HTERT RPE-1 (cell line): Measurements from ENCODE around the gene PCDHGA1.
"Not testable (repeated sequence)": the region's sequence is repeated elsewhere in the genome, so short reads cannot be mapped to it uniquely, and the experiment has no call there.

Experiments
- in situ Hi-C: fragments of 300-500 bp; cut with MboI; formaldehyde crosslinking; loops from 4 replicates; pipeline ENCODE4 v1.14.3; 2020; ENCODE audit warnings: low sequenced_read_pairs

The PCDHGA1 gene

DNA sequence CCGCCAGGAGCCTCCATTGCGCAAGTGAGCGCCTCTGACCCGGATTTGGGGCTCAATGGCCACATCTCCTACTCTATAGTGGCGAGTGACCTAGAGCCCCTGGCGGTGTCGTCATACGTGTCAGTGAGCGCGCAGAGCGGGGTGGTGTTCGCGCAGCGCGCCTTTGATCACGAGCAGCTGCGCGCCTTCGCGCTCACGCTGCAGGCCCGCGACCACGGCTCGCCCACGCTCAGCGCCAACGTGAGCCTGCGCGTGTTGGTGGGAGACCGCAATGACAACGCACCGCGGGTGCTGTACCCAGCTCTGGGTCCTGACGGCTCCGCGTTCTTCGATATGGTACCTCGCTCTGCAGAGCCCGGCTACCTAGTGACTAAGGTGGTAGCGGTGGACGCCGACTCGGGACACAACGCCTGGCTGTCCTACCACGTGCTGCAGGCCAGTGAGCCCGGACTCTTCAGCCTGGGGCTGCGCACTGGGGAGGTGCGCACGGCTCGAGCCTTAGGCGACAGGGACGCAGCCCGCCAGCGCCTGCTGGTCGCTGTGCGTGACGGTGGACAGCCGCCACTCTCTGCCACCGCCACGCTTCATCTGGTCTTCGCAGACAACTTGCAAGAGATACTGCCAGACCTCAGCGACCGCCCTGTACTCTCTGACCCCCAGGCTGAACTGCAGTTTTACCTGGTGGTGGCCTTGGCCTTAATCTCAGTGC is 79.4 kb downstream of the PCDHGA1 start:
- in situ Hi-C loops = no loop called here

DNA sequence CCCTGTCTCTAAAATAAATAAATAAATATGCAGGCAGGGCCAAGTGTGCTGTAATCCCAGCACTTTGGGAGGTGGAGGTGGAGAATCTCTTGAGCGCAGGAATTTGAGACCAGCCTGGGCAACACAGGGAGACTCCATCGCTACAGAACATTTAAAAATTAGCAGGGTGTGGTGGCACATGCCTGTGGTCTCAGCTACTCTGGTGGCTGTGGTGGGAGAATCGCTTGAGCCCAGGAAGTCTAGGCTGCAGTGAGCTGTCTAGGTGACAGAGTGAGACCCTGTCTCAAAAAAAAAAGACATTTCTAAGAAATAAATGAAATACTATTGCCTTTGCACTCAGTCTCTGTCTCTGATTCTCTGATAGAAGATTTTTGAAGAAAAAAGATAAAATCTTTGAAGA is 81.3 kb downstream of the PCDHGA1 start:
- in situ Hi-C loops = no loop called here

DNA sequence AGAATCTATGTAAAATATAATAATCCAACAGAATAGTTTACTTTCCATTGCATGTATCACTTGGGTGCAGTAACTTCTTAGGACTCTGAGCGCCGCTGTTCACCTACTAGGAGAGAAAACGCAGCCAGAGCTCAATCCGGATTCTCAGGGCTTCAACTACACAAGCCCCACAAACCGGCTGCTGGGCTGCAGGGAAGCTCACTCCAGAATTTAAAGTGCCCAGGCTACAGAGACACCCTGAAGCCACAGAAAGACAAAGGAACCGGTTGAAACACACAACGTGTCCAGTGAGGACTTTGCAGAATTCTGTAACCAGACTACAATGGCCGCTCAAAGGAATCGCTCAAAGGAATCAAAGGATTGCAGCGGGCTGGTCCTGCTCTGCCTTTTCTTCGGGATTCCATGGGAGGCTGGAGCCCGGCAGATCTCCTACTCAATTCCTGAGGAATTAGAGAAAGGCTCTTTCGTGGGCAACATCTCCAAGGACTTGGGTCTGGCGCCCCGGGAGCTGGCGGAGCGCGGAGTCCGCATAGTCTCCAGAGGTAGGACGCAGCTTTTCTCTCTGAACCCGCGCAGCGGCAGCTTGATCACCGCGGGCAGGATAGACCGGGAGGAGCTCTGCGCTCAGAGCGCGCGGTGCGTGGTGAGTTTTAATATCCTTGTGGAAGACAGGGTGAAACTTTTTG is 82.7 kb downstream of the PCDHGA1 start, which contains the start of gene PCDHGA10:
Gene PCDHGA10 (plus strand): TSS at position 134 of the 686 bp plus-strand sequence. CDS start 189 bp downstream, at position 323.
- in situ Hi-C loops = no loop called here

DNA sequence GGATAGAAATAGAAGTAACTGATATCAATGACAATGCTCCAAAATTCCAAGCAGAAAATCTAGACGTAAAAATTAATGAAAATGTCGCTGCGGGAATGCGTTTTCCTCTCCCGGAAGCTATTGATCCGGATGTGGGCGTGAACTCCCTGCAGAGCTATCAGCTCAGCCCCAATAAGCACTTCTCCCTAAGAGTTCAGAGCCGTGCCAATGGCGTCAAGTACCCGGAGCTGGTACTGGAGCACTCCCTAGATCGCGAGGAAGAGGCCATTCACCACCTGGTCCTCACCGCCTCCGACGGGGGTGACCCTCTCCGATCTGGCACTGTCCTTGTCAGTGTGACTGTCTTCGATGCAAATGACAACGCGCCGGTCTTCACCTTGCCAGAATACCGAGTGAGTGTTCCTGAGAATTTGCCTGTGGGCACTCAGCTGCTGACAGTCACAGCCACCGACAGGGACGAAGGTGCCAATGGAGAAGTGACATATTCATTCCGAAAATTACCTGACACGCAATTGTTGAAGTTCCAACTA is 83.3 kb downstream of the PCDHGA1 start:
- in situ Hi-C loops = no loop called here

DNA sequence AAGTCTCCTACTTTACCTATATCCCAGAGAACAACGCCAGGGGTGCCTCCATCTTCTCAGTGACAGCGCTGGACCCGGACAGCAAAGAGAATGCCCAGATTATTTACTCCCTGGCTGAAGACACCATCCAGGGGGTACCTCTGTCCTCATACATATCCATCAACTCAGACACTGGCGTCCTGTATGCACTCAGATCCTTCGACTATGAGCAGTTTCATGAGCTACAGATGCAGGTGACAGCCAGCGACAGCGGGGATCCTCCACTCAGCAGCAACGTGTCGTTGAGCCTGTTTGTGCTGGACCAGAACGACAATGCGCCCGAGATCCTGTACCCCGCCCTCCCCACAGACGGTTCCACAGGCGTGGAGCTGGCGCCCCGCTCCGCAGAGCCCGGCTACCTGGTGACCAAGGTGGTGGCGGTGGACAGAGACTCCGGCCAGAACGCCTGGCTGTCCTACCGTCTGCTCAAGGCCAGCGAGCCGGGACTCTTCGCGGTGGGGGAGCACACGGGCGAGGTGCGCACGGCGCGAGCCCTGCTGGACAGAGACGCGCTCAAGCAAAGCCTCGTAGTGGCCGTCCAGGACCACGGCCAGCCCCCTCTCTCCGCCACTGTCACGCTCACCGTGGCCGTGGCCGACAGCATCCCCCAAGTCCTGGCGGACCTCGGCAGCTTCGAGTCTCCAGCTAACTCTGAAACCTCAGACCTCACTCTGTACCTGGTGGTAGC is 84.4 kb downstream of the PCDHGA1 start:
- in situ Hi-C loops = not testable (repeated sequence)

DNA sequence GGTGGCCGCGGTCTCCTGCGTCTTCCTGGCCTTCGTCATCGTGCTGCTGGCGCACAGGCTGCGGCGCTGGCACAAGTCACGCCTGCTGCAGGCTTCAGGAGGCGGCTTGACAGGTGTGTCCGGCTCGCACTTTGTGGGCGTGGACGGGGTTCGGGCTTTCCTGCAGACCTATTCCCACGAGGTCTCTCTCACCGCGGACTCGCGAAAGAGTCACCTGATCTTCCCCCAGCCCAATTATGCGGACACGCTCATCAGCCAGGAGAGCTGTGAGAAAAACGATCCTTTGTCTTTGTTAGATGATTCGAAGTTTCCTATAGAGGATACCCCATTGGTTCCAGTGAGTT is 84.9 kb downstream of the PCDHGA1 start:
- in situ Hi-C loops = not testable (repeated sequence)

DNA sequence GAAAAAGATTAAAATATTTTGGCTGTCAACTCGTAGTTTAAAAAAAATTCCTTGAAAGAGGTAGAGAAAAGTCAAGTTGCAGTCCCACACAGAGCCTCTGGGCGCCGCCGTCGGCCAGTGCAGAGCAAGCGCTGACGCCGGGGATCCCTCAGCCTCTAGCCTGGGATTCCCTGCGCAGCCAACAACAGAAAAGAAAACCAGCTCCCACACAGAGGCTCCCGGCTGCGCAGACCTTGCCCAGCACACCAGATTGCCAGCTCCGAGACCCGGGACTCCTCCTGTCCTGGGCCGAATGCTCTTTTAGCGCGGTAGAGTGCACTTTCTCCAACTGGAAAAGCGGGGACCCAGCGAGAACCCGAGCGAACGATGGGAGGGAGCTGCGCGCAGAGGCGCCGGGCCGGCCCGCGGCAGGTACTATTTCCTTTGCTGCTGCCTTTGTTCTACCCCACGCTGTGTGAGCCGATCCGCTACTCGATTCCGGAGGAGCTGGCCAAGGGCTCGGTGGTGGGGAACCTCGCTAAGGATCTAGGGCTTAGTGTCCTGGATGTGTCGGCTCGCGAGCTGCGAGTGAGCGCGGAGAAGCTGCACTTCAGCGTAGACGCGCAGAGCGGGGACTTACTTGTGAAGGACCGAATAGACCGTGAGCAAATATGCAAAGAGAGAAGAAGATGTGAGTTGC is 87.3 kb downstream of the PCDHGA1 start, which contains the start of gene PCDHGB7:
Gene PCDHGB7 (plus strand): TSS at position 184 of the 679 bp plus-strand sequence. CDS start 183 bp downstream, at position 367.
- in situ Hi-C loops = not testable (repeated sequence)

DNA sequence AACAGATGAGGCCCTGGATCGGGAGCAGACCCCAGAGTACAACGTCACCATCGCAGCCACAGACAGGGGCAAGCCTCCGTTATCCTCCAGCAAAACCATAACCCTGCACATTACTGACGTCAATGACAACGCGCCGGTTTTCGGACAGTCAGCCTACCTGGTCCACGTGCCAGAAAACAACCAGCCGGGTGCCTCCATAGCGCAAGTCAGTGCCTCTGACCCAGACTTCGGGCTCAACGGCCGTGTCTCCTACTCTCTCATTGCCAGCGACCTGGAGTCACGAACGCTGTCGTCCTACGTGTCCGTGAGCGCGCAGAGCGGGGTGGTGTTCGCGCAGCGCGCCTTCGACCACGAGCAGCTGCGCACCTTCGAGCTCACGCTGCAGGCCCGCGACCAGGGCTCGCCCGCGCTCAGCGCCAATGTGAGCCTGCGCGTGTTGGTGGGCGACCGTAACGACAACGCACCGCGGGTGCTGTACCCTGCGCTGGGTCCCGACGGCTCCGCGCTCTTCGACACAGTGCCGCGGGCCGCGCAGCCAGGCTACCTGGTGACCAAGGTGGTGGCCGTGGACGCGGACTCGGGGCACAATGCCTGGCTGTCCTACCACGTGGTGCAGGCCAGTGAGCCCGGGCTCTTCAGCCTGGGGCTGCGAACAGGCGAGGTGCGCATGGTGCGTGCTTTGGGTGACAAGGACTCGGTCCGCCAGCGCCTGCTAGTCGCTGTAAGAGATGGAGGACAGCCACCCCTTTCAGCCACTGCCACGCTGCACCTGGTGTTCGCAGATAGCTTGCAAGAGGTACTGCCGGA is 89.0 kb downstream of the PCDHGA1 start:
- in situ Hi-C loops = no loop called here

DNA sequence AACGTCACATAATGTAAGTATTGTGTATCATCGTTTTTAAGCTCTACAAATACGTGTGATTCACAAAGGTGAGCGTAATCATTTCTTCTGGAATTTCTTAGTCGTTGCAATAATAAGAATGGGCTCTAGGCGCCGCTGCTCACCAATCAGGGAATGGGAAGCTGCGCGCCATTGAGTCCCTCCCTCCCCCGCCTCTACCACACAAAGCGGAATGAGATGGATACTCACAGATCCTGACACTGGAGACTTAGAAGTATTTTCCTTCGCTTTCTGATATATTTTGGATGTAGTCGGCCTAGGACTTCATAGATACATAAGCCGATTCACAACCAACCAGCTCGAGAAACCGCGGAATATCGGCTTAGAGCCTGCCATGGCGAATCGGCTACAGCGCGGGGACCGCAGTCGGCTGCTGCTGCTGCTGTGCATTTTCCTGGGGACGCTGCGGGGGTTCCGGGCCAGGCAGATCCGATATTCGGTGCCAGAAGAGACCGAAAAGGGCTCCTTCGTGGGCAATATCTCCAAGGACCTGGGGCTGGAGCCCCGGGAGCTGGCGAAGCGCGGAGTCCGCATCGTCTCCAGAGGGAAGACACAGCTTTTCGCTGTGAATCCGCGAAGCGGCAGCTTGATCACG is 90.7 kb downstream of the PCDHGA1 start, which contains the start of gene PCDHGA11:
Gene PCDHGA11 (plus strand): TSS at position 197 of the 634 bp plus-strand sequence. CDS start 177 bp downstream, at position 374.
- in situ Hi-C loops = no loop called here

DNA sequence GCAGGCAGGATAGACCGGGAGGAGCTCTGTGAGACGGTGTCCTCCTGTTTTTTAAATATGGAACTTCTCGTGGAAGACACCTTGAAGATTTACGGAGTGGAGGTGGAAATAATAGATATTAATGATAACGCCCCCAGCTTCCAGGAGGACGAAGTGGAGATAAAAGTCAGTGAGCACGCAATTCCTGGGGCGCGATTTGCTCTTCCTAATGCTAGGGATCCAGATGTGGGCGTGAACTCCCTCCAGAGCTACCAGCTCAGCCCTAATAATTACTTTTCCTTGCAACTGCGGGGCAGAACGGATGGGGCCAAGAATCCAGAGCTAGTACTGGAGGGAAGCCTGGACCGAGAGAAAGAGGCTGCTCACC is 91.2 kb downstream of the PCDHGA1 start:
- in situ Hi-C loops = no loop called here

DNA sequence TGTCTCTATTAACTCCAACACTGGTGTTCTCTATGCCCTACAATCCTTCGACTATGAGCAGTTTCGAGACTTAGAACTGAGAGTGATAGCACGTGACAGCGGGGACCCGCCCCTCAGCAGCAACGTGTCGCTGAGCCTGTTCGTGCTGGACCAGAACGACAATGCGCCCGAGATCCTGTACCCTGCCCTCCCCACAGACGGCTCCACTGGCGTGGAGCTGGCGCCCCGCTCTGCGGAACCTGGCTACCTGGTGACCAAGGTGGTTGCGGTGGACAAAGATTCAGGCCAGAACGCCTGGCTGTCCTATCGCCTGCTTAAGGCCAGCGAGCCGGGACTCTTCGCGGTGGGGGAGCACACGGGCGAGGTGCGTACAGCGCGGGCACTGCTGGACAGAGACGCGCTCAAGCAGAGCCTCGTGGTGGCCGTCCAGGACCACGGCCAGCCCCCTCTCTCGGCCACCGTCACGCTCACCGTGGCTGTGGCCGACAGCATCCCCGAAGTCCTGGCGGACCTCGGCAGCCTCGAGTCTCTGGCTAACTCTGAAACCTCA is 92.5 kb downstream of the PCDHGA1 start:
- in situ Hi-C loops = no loop called here

DNA sequence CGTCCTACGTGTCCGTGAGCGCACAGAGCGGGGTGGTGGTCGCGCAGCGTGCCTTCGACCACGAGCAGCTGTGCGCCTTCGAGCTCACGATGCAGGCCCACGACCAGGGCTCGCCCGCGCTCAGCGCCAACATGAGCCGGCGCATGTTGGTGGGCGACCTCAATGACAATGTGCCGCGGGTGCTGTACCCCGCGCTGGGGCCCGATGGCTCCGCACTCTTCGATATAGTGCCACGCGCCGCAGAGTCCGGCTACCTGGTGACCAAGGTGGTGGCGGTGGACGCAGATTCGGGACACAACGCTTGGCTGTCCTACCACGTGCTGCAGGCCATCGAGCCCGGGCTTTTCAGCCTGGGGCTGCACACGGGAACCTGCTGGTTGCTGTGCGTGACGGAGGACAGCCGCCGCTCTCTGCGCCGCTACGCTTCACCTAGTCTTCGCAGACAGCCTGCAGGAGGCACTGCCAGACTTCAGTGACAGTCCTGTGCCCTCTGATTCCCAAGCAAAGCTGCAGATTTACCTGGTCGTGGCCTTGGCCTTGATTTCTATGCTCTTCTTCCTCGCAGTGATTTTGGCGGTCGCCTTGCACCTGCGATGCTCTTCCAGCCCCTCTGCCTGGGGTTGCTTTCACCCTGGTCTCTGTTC is 97.6 kb downstream of the PCDHGA1 start:
- in situ Hi-C loops = no loop called here

DNA sequence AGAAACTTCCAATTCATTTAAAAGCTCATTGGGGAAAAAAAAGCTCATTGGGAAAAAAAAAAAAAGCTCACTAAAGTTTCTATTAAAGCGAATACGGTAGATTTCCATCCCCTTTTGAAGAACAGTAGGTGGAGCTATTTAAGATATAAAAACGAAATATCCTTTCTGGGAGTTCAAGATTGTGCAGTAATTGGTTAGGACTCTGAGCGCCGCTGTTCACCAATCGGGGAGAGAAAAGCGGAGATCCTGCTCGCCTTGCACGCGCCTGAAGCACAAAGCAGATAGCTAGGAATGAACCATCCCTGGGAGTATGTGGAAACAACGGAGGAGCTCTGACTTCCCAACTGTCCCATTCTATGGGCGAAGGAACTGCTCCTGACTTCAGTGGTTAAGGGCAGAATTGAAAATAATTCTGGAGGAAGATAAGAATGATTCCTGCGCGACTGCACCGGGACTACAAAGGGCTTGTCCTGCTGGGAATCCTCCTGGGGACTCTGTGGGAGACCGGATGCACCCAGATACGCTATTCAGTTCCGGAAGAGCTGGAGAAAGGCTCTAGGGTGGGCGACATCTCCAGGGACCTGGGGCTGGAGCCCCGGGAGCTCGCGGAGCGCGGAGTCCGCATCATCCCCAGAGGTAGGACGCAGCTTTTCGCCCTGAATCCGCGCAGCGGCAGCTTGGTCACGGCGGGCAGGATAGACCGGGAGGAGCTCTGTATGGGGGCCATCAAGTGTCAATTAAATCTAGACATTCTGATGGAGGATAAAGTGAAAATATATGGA is 100.2 kb downstream of the PCDHGA1 start, which contains the start of gene PCDHGA12:
Gene PCDHGA12 (plus strand): TSS at position 176 of the 782 bp plus-strand sequence. CDS start 253 bp downstream, at position 429.
- in situ Hi-C loops = no loop called here

DNA sequence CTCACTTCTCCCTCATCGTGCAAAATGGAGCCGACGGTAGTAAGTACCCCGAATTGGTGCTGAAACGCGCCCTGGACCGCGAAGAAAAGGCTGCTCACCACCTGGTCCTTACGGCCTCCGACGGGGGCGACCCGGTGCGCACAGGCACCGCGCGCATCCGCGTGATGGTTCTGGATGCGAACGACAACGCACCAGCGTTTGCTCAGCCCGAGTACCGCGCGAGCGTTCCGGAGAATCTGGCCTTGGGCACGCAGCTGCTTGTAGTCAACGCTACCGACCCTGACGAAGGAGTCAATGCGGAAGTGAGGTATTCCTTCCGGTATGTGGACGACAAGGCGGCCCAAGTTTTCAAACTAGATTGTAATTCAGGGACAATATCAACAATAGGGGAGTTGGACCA is 101.0 kb downstream of the PCDHGA1 start:
- in situ Hi-C loops = no loop called here

DNA sequence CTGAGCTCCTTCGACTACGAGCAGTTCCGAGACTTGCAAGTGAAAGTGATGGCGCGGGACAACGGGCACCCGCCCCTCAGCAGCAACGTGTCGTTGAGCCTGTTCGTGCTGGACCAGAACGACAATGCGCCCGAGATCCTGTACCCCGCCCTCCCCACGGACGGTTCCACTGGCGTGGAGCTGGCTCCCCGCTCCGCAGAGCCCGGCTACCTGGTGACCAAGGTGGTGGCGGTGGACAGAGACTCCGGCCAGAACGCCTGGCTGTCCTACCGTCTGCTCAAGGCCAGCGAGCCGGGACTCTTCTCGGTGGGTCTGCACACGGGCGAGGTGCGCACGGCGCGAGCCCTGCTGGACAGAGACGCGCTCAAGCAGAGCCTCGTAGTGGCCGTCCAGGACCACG is 102.0 kb downstream of the PCDHGA1 start:
- in situ Hi-C loops = not testable (repeated sequence)

DNA sequence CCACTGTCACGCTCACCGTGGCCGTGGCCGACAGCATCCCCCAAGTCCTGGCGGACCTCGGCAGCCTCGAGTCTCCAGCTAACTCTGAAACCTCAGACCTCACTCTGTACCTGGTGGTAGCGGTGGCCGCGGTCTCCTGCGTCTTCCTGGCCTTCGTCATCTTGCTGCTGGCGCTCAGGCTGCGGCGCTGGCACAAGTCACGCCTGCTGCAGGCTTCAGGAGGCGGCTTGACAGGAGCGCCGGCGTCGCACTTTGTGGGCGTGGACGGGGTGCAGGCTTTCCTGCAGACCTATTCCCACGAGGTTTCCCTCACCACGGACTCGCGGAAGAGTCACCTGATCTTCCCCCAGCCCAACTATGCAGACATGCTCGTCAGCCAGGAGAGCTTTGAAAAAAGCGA is 102.4 kb downstream of the PCDHGA1 start:
- in situ Hi-C loops = not testable (repeated sequence)

DNA sequence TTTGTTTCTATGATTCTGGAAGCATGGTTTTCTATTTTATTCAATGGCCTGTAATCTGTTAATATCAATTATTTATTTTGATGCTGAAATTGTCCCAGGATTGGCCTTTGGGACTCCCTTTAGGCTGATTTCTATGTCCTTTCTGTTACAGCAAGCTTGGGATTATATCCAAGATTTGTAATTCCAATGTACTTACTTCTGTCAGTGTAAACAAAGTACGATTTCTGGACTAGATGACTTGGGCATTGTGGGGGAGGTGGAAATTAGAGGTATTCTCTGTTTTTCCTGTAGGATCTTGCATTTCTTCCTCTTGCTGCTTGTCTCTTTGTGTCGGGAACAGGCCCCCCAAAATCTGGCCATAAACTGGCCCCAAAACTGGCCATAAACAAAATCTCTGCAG is 103.7 kb downstream of the PCDHGA1 start:
- in situ Hi-C loops = no loop called here

DNA sequence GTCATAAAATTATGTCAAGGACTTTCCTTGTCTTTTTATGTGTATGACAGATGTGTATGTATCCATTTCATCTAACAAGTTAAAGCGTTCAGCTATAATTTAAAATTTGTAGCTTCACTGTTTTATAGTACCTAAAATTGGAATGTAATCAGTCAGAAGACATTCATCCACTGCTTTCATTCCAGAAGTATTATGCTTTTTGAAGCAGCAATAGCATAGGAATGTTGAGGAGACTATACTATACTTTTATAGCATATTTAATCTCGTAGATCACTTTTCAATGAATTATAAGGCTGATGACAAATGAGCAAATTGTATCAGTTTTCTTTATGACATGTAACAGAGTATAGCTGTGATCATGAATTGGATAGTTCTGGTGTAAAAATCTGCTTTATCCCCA is 106.9 kb downstream of the PCDHGA1 start:
- in situ Hi-C loops = no loop called here
